Activated CD8-positive, alpha-beta memory T cell treated with anti-CD3 and anti-CD28 coated beads, Interleukin-2, amount 10 ng/mL, durations not matched to agents 7 days and 5 days (primary cell): Measurements from ENCODE around the gene MEFV. TPM values are rescaled to one million over a fixed set of nuclear protein-coding genes. Genes with fewer than 3 reads are reported as not detected.

Source experiments
- ATAC-seq: fragments of 150-1000 bp; cut with Tn5 transposase; one replicate; pipeline ENCODE4 v1.10.0; 2021; ENCODE audit warnings: moderate library complexity
- CTCF ChIA-PET: fragments of 350-600 bp; sonication (Branson Sonifier 250); formaldehyde crosslinking; loops from one replicate; lab custom pipeline; 2021; ENCODE audit warnings: antibody characterized with exemption; lab: Charles Lee
- DNase-seq: peaks from one replicate; pipeline ENCODE4 v3.0.0-alpha.2; 2020
- H3K27ac Mint-ChIP-seq: one replicate; pipeline ENCODE4 v1.8.0; 2021; ENCODE audit warnings: mild to moderate bottlenecking, mixed read lengths
- H3K27me3 Mint-ChIP-seq: one replicate; pipeline ENCODE4 v1.8.0; 2021; ENCODE audit warnings: mixed read lengths
- H3K36me3 Mint-ChIP-seq: one replicate; pipeline ENCODE4 v1.8.0; 2021; ENCODE audit warnings: mild to moderate bottlenecking, mixed read lengths
- H3K4me1 Mint-ChIP-seq: one replicate; pipeline ENCODE4 v1.8.0; 2021; ENCODE audit warnings: mixed read lengths
- H3K4me3 Mint-ChIP-seq: one replicate; pipeline ENCODE4 v1.8.0; 2021; ENCODE audit warnings: mild to moderate bottlenecking, moderate library complexity, mixed read lengths
- H3K9me3 Mint-ChIP-seq: one replicate; pipeline ENCODE4 v1.8.0; 2022; ENCODE audit warnings: low read depth, mixed read lengths
- total RNA-seq, 2 experiments: library from RNA; stranded (reverse); gene quantifications; one replicate each; pipeline ENCODE4 v1.2.3, GENCODE V29; 2021

Gene MEFV
- total RNA-seq, 2 experiments from 2014 or later: 0.07 to 0.09 TPM

GRCh38 chr16:3259836-3260235, 3.4 kb upstream of the MEFV start:
- DNase-seq (no peak), ATAC-seq (no peak)
- H3K9me3 Mint-ChIP-seq: no peaks in the 10 kb centered on the region
- peaks cover 20% of the 10 kb centered on the region for H3K4me1 Mint-ChIP-seq
- H3K27me3 Mint-ChIP-seq: peaks cover 3% of the 10 kb centered on the region
- H3K36me3 Mint-ChIP-seq: peaks cover 11% of the 10 kb centered on the region
- H3K4me3 Mint-ChIP-seq: no peak overlapping the region
- no peak overlapping the region for H3K27ac Mint-ChIP-seq
- CTCF ChIA-PET: no interaction called here

- Mint-ChIP-seq H3K9me3 (no peaks in the 10 kb centered on the region), H3K27me3 (peaks cover 3% of the 10 kb centered on the region), H3K4me3 (no peak overlapping the region), H3K36me3 (peaks cover 2% of the 10 kb centered on the region), H3K4me1 (peaks cover 2% of the 10 kb centered on the region), H3K27ac (no peak overlapping the region)
- DNase-seq: no peak
- CTCF ChIA-PET: no interaction called here
- no peak for ATAC-seq
Measured at GRCh38 chr16:3256866-3257465, 533 bp upstream of the MEFV start.

- H3K4me1 Mint-ChIP-seq: no peaks in the 10 kb centered on the region
- CTCF ChIA-PET: no interaction called here
- DNase-seq (no peak), ATAC-seq (no peak)
- H3K36me3 Mint-ChIP-seq: no peaks in the 10 kb centered on the region
- no peak overlapping the region for H3K4me3 Mint-ChIP-seq
- H3K9me3 Mint-ChIP-seq: peaks cover 2% of the 10 kb centered on the region
- H3K27me3 Mint-ChIP-seq: peaks cover 10% of the 10 kb centered on the region
- no peak overlapping the region for H3K27ac Mint-ChIP-seq
Measured at GRCh38 chr16:3254309-3254708, 2.1 kb downstream of the MEFV start.

- no peak for DNase-seq
- Mint-ChIP-seq H3K36me3 (no peaks in the 10 kb centered on the region), H3K9me3 (peaks cover 2% of the 10 kb centered on the region)
Measured at GRCh38 chr16:3252967-3253366, 3.5 kb downstream of the MEFV start.

GRCh38 chr16:3249451-3249850, 7.0 kb downstream of the MEFV start:
- Mint-ChIP-seq H3K27ac (no peak overlapping the region), H3K4me1 (no peaks in the 10 kb centered on the region)
- CTCF ChIA-PET: no interaction called here

More at GRCh38 chr16:3252967-3253366, 3.5 kb downstream of the MEFV start:
- Mint-ChIP-seq H3K27me3 (peaks cover 8% of the 10 kb centered on the region), H3K4me1 (no peaks in the 10 kb centered on the region), H3K4me3 (no peak overlapping the region), H3K27ac (no peak overlapping the region)
- ATAC-seq: no peak
- CTCF ChIA-PET: no interaction called here

GRCh38 chr16:3249020-3249419, 7.4 kb downstream of the MEFV start:
- no peak for ATAC-seq
- H3K27ac Mint-ChIP-seq: no peak overlapping the region
- H3K4me1 Mint-ChIP-seq: peaks cover 2% of the 10 kb centered on the region

More at GRCh38 chr16:3249451-3249850, 7.0 kb downstream of the MEFV start:
- Mint-ChIP-seq H3K4me3 (no peak overlapping the region), H3K9me3 (peaks cover 2% of the 10 kb centered on the region), H3K36me3 (no peaks in the 10 kb centered on the region), H3K27me3 (peaks cover 8% of the 10 kb centered on the region)
- ATAC-seq (no peak), DNase-seq (no peak)

GRCh38 chr16:3248596-3248995, 7.8 kb downstream of the MEFV start:
- peaks cover 6% of the 10 kb centered on the region for H3K4me1 Mint-ChIP-seq
- CTCF ChIA-PET: no interaction called here
- no peak for DNase-seq

More at GRCh38 chr16:3249020-3249419, 7.4 kb downstream of the MEFV start:
- CTCF ChIA-PET: no interaction called here
- H3K36me3 Mint-ChIP-seq: no peaks in the 10 kb centered on the region
- no peak overlapping the region for H3K4me3 Mint-ChIP-seq
- DNase-seq: no peak
- peaks cover 2% of the 10 kb centered on the region for H3K9me3 Mint-ChIP-seq
- peaks cover 9% of the 10 kb centered on the region for H3K27me3 Mint-ChIP-seq

GRCh38 chr16:3246876-3247275, 9.6 kb downstream of the MEFV start:
- H3K4me1 Mint-ChIP-seq: peaks cover 7% of the 10 kb centered on the region
- DNase-seq: no peak
- ATAC-seq: no peak
- no peak overlapping the region for H3K27ac Mint-ChIP-seq
- H3K27me3 Mint-ChIP-seq: peaks cover 10% of the 10 kb centered on the region
- peaks cover 2% of the 10 kb centered on the region for H3K9me3 Mint-ChIP-seq
- CTCF ChIA-PET: no interaction called here
- no peak overlapping the region for H3K4me3 Mint-ChIP-seq
- no peaks in the 10 kb centered on the region for H3K36me3 Mint-ChIP-seq

More at GRCh38 chr16:3248596-3248995, 7.8 kb downstream of the MEFV start:
- Mint-ChIP-seq H3K36me3 (no peaks in the 10 kb centered on the region), H3K4me3 (no peak overlapping the region), H3K27ac (no peak overlapping the region), H3K27me3 (peaks cover 10% of the 10 kb centered on the region), H3K9me3 (peaks cover 2% of the 10 kb centered on the region)
- ATAC-seq: no peak

- no peaks in the 10 kb centered on the region for H3K36me3 Mint-ChIP-seq
Measured at GRCh38 chr16:3246002-3246401, 10.4 kb downstream of the MEFV start.

GRCh38 chr16:3243882-3244281, 12.6 kb downstream of the MEFV start:
- no peaks in the 10 kb centered on the region for H3K36me3 Mint-ChIP-seq
- no peak for ATAC-seq
- peaks cover 6% of the 10 kb centered on the region for H3K27me3 Mint-ChIP-seq
- H3K4me3 Mint-ChIP-seq: no peak overlapping the region
- H3K9me3 Mint-ChIP-seq: no peaks in the 10 kb centered on the region
- CTCF ChIA-PET: no interaction called here
- no peak overlapping the region for H3K27ac Mint-ChIP-seq
- no peak for DNase-seq
- peaks cover 7% of the 10 kb centered on the region for H3K4me1 Mint-ChIP-seq

More at GRCh38 chr16:3246002-3246401, 10.4 kb downstream of the MEFV start:
- DNase-seq (no peak), ATAC-seq (no peak)
- CTCF ChIA-PET: interaction anchor here (1.4 kb wide), 1 partner anchor 39 kb away, joined by 3 read pairs; no protein-coding TSS in a partner anchor
- Mint-ChIP-seq H3K27ac (no peak overlapping the region), H3K9me3 (peaks cover 2% of the 10 kb centered on the region), H3K4me1 (peaks cover 7% of the 10 kb centered on the region), H3K4me3 (no peak overlapping the region), H3K27me3 (peaks cover 5% of the 10 kb centered on the region)

- peaks cover 7% of the 10 kb centered on the region for H3K4me1 Mint-ChIP-seq
- ATAC-seq (no peak), DNase-seq (no peak)
- no peaks in the 10 kb centered on the region for H3K36me3 Mint-ChIP-seq
- peaks cover 6% of the 10 kb centered on the region for H3K27me3 Mint-ChIP-seq
- CTCF ChIA-PET: interaction anchor here (1.0 kb wide), 1 partner anchor 11 kb away, joined by 3 read pairs; no protein-coding TSS in a partner anchor
- H3K27ac Mint-ChIP-seq: no peak overlapping the region
- H3K4me3 Mint-ChIP-seq: no peak overlapping the region
- no peaks in the 10 kb centered on the region for H3K9me3 Mint-ChIP-seq
Measured at GRCh38 chr16:3242709-3243108, 13.7 kb downstream of the MEFV start.

- H3K4me1 Mint-ChIP-seq: peaks cover 7% of the 10 kb centered on the region
- no peak for DNase-seq
- peaks cover 6% of the 10 kb centered on the region for H3K27me3 Mint-ChIP-seq
- ATAC-seq: no peak
- H3K27ac Mint-ChIP-seq: no peak overlapping the region
- CTCF ChIA-PET: no interaction called here
- H3K4me3 Mint-ChIP-seq: no peak overlapping the region
- peaks cover 2% of the 10 kb centered on the region for H3K36me3 Mint-ChIP-seq
- no peaks in the 10 kb centered on the region for H3K9me3 Mint-ChIP-seq
Measured at GRCh38 chr16:3241761-3242160, 14.7 kb downstream of the MEFV start.

- peaks cover 8% of the 10 kb centered on the region for H3K27me3 Mint-ChIP-seq
- H3K4me3 Mint-ChIP-seq: peak overlapping the region; percentile 59
- CTCF ChIA-PET: interaction anchor here (1.1 kb wide), 1 partner anchor 70 kb away, joined by 3 read pairs; no protein-coding TSS in a partner anchor
- H3K9me3 Mint-ChIP-seq: peaks cover 6% of the 10 kb centered on the region
- peak; percentile 59 for DNase-seq
- peaks cover 30% of the 10 kb centered on the region for H3K36me3 Mint-ChIP-seq
- no peak for ATAC-seq
- H3K4me1 Mint-ChIP-seq: peaks cover 22% of the 10 kb centered on the region
- peak overlapping the region; percentile 16 for H3K27ac Mint-ChIP-seq
Measured at GRCh38 chr16:3235856-3236669, 20.4 kb downstream of the MEFV start.
